ENCODE results near the gene NLN.
A peak's percentile ranks its signal among the peaks of the same experiment; 100 is the strongest.
"Not testable (repeated sequence)": the region's sequence is repeated elsewhere in the genome, so short reads cannot be mapped to it uniquely, and the experiment has no call there.

The NLN gene

DNA sequence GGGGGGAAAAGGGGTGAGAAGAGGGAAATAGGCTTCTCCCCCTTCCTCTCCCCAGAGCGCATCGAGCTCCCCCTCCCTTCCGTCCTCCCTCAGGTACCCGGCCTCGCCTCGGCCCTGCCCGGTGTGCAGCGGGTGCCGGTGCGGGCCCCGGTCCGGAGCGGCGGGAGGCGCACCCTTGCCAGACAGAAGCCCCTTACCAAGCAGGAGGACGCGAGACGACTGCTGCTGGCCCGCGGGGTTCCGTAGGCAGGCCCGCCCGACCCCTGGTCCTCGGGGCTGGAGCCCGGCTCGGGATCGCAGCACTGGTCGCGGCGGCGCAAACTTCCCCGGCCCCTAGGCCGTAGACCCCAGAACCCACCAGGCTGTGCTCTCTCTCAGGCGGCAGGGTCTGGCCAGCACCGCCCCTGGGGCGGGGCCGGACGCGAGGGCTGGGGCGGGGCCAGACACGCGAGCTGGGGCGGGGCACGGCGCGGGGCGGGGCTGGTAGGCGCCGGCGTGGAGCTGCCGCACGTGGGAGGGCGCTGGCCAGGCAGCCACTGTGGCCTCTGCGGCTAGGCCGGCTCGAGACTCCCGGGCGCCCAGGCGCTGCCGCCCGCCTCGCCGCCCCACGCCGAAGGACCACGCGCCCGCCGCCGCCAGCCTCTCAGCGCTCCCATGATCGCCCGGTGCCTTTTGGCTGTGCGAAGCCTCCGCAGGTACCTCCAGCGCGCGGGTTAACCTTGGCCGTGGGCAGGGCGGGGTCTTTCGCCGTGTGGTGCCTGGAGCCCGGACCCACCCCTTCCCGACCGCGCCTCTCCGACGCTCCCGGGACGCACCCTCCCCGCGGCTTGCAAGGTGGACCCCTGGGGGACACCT lies at the start of gene NLN, which contains the start of gene SGTB:
Gene NLN, plus strand, starts transcription at position 486 of the 855 bp plus-strand sequence. Its CDS starts 169 bp downstream, at position 655.
Gene SGTB, minus strand, starts transcription at position 390 of the 855 bp plus-strand sequence. CDS start 1,302 bp downstream, outside the sequence.
- DNase-seq (ENCODE audit: low spot score), result peak; percentile 86

DNA sequence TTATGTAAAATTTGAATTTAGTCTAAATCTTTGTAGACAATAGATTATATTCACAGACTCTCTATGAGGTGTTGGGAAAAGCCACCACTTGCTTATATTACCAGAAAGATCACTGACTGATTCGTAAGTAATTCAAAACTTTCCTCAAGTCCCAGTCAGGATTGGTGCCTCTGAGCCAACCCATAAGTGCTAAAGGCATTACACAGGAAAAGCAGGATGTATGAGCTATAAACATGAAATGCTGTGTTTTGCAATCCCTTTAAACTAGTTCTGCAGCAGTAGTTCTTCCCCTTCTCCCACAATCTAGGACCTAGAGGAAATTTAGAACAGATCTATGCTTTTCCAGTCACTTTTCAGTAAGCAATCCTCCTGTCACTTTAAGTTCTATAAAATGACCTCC lies 49.2 kb upstream of the NLN start:
- no peak for DNase-seq (ENCODE audit: low spot score)

DNA sequence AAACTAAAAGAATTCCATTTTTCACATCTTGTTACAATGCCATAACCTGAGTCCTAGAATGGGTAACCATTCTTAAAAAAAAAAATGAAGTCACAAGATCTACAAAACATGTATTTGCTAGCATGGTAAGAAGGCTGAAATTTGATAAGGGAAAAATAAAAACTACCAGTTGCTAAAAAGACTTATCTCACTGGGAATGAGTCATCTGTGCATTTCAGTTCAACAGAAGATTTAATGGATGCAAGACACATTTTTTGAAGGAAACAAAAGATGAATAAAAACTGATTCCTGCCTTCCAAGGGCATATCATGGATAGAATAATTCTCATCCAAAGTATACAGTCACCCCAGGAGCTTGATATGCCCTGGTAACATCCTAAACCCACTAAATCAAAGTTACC lies 47.3 kb upstream of the NLN start:
- DNase-seq (ENCODE audit: low spot score), result no peak

DNA sequence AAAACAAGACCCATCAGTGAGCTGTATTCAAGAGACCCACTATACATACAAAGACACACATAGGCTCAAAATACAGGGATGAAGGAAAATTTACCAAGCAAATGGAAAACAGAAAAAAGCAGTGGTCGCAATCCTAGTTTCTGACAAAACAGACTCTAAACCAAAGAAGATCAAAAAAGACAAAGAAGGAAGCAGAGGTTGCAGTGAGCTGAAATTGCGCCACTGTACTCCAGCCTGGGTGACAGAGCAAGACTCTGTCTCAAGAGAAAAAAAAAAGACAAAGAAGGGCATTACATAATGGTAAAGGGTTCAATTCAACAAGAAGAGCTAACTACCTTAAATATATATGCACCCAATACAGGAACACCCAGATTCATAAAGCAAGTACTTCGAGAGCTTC lies 45.9 kb upstream of the NLN start:
- DNase-seq (ENCODE audit: low spot score), result not testable (repeated sequence)

DNA sequence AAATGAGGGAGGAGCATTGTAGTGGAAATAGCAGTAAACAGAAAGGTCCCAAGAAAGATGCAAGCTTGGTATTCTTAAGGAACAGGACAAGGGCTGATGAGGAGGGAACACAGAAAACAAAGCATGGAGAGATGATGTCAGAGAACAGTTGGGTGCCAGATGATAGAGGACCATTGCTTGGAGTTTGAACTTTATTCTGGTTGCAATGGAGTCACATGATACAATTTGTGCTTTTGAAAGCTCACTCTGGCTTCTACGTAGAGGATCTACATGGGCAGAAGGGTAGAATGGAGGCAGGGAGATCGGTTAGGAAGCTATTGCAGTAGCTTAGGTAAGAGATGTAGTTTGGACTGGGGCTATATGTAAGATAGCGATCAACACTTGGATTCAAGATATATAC lies 39.9 kb upstream of the NLN start:
- no peak for DNase-seq (ENCODE audit: low spot score)

DNA sequence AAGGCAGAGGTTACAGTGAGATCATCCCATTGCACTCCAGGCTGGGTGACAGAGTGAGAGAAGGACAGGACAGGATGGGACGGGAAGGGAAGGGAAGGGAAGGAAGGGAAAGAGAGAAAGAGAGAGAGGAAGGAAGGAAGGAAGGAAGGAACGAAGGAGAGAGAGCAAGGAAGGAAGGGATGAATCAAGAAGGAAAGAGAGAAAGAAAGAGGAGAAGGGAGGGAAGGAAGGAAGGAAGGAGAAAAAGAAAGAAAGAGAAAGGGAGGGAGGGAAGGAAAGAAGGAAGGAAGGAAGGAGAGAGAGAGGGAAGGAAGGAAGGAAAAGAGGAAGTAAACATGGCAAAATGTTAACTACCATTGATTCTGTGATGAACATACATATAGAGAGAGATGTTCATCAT lies 28.9 kb upstream of the NLN start:
- DNase-seq (ENCODE audit: low spot score), result no peak

DNA sequence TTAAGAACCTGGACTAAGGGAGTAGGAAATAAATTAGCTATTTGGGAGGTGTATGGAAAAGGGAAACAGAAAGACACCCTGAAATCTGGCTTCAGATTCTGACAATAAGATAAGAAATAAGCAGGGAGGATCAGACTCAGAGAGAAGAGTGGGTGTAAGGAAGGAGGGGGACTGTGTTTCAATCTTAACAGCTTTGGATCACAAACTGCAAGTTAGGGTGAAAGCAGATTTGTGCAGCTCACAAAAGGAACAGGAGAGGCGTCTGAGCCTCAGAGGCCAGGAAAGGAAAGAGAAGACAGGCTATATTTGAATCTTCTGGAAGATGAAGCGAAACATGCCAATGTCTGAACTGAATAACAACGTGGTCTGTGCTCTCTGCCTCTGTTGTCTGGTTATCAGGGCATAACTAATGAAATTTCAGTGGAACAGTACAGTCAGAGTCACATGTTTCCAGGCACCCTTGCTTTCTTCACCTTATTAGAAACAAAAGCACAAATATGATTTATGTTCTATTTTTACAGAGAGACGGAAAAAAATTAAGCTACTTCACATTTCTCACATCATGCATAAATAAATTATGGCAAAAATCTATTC lies 26.7 kb upstream of the NLN start:
- DNase-seq (ENCODE audit: low spot score), result peak; percentile 74

DNA sequence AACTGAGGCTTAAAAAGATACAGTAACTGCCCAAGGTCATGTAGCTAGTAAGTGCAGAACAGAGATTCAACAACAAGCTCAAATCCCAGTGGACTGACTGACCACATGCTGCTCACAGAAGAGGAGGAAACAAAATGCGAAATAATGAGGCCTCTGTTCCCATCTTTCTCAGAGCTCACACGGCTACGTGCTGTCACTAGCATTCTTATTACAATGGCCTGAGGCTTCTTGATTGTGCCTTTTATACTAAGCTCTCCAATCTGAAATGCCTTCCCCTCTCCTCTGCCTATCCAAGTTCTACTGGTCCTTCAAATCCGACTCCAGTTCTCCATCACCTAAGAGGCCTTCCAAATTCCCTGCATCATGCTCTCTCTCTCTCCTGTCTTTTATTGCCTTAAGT lies 26.1 kb upstream of the NLN start:
- peak; percentile 77 for DNase-seq (ENCODE audit: low spot score)

DNA sequence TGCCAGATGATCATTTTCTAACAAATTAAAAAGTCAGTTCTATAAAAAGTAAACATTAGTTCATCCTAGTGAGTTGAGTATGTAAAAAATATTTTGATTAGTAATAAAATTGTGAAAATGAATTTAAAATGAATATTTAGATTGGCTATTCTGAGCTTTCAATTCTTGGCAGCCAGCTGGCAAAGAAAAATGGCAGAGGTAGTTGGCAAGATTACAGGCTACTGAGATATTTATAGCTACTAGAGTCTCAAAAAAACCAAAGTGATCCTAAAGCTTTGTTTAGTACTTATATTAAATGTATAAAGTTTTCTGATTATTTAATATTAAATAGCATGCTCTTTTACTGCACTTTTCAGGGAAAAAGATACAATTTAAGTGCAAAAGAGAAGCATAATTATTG lies 25.1 kb upstream of the NLN start:
- DNase-seq (ENCODE audit: low spot score), result no peak

DNA sequence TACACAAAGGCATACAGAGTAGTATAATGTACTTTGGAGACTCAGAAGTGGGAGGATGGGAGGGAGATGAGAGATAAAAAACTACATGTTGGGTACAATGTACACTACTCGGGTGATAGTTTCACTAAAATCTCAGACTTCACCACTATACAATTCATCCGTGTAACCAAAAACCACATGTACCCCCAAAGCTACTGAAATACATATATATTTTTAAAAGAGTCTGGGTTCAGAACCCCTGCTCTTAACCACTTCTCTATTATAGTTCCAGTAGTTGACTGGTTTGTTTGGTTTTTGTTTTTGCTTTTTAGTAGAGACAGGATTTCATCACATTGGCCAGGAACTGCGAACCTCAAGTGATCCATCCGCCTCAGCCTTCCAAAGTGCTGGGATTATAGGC lies 22.7 kb upstream of the NLN start:
- DNase-seq (ENCODE audit: low spot score), result no peak

DNA sequence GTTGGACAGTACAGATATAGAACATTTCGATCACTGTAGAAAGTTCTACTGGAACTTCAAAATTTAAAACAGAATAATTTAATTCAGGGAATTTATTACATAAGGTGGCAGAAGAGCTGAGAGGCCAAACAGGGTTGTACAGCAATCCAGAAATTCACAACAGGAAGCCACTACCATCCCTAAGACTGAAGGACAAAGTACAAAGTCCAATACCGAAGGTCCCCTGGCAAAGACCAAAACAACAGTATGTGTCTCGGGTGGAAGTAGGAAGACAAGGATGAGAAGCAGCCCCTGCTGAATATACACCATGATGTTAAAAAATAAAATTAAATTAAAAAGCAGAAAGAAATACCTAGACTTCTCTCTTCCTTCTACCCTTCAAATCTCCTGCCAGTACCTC lies 20.0 kb upstream of the NLN start:
- no peak for DNase-seq (ENCODE audit: low spot score)

DNA sequence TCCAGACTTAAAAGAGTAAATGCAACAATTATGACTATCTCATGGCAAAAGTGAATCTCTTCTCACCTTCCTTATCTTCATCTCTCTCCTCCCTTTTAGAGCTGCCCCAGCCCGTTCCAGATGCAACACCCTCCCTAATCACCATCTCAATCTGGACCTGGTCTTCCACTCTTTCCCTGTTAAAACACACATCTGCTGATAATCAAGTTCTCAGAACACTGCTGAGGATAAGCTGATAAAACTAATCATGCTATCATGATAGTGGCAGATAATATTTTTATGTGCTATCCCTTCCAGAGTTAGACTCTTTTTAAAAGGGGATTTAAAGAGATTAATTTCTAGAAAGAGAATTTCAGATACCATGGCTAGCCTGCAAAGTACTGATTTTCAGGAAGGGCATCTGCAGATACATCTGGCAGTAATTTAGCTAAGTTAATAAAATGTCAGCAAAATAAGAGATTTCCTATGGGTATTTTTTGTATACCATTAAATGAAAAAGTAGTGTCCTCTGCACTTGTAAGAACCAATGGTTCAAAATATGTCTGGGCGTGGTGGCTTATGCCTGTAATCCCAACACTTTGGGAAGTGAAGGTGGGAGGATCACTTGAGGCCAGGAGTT lies 17.3 kb upstream of the NLN start:
- no peak for DNase-seq (ENCODE audit: low spot score)

DNA sequence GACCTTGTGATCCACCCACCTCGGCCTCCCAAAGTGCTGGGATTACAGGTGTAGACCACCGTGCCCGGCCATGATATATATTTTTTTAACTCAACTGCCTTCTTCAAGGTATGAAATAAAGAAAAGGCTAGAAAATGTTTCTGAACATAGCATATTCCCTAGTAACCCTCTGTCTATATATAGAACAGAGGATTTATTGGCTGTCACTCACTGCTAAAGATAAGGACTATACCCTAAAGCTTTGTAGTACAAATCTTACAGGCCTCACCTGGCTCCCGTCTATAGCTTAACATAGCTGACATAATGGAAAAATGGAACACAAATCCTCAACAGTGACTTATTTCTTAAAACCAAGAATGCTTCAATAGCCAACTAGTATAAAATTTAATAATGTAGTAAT lies 14.3 kb upstream of the NLN start:
- no peak for DNase-seq (ENCODE audit: low spot score)

DNA sequence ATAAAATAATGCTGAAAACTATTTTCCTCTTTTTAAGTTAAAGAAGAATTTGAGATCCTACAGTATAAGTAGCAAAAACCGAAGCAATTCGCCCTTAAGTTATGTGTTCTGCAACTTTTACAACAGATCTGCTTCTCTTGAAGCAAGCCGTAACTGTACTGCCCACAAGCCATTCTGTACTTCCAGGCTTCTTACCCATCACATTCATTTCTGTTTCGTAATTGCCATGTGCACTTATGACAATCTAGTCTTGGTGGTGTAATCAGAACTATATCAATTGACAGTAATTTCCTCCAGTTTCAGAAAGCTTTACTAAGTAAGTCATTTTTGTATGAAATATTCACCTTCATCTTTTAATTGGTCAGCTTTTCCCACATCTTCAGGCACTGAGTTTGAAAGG lies 13.9 kb upstream of the NLN start:
- DNase-seq (ENCODE audit: low spot score), result no peak

DNA sequence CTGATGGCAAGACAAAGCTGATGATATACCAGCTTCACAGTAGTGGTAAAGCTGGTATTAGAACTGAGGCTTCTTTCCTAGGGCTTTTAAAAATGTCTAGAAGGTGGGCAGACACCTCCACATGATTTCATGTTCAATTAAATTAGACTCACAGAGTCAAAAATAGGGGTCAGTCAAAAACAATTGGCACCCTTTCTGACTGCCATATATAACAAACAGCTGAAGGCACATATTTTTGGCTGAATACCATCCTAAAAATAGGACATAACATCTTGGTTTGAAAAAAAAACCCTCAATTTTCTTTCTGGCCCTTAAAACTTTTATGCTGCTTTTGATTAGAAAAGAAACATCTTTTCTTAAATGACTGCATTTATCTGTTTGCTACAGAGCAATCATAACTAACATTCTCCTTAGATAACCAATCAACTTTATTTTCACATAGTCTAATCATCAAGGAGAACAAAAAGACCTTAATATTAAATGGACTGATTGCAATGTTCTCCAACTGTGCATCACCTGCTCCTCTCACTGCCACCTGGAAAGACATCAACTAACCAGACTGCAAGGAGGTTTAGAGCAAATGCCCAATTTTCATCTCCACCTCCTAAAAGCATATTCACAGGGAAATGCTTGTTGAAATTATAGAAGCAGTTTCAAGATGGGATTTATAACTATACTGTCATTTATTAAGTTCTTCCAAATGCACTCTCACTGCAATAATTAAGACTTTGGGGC lies 3.3 kb upstream of the NLN start:
- DNase-seq (ENCODE audit: low spot score), result no peak

DNA sequence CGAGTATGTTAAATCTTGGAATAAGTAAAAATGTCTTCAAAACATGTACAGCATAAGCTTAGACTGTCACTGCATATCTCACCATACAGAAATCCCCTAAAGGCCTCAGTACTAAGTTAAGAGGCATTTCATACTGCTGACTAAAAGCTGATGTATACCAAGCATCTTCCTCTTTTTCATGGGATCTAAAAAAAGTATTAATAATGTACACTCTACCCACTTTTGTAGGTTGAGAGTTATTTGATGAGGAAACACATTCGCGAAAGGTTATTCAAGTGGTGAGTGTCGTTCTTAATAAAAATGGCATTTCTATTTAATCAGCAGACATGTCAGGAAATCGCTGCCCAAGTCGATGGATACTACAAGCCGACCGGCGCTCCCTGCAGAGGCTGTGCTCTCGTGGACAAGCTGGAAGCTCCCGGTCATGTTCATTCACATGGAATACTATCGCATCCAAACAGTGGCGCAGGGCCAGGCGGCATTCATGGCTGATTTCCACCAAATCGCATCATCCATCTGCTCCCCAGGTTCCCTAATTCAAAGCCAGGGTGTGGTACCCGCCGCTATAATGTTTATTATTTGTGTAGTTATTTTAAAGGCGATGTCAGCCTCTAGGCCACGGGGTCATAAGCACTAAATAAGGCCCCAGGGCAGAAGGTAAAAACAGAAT lies 820 bp upstream of the NLN start:
- peak; percentile 50 for DNase-seq (ENCODE audit: low spot score)

DNA sequence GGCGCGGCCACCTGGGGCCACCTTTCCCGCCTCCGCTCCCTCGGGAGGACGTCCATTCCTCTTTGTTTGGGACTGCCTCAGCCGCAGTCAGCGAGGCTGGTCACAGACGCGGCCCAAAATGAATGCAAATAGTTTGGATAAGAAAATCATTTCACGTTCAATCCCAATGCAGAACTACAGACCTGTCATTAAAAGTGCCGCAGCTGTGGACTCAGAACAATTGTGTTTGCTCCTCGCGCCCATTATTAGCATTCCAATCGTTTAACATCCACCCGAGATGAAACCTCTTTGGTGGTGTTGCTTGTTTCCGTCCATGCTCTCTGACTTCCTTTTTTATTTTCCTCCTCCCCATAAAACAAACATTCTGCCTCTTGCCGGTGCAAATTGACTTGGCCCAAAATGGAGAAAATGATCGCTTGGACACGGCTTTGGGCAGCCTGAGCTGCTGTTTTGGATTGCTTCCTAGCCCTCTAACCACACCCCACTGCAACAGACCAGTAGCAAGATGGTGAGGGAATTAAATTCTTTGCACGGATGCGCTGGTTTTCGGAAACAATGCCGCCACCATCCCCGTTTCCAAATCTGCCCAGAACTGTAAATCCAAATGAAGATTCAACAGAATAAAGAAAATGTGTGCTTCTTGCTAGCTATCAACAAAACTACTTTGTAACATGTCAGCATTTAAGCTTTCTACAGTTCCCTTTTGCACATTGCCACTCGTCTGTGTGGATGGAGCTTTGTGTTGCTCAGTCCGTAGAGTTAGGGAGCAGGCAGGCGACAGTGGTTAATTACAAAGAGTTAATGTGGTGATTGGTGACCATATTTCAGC lies 784 bp downstream of the NLN start:
- DNase-seq (ENCODE audit: low spot score), result peak; percentile 46

DNA sequence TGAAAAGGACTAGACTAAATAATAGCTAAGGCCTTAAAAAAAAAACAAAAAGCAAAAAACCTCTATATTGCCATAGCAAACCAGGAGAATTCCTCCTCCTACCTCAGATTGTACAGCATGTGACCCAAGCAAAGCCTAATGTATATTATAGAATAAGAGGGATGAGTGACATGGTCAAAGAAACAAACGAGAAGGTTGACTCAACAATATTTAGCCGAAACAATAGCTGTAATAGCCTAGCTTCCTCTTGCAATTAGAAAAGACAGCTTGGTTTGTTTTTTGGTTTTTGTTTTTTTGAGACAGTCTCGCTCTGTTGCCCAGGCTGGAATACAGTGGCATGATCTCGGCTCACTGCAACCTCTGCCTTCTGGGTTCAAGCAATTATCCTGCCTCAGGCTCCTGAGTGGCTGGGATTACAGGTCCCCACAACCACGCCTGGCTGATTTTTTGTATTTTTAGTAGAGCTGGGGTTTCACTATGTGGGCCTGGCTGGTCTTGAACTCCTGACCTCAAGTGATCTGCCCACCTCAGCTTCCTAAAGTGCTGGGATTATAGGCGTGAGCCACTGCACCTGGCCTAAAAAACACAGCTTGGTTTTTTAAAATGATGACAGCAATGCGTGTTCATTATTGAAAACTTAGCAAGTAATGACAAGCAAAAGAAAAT lies 5.6 kb downstream of the NLN start:
- DNase-seq (ENCODE audit: low spot score), result no peak

DNA sequence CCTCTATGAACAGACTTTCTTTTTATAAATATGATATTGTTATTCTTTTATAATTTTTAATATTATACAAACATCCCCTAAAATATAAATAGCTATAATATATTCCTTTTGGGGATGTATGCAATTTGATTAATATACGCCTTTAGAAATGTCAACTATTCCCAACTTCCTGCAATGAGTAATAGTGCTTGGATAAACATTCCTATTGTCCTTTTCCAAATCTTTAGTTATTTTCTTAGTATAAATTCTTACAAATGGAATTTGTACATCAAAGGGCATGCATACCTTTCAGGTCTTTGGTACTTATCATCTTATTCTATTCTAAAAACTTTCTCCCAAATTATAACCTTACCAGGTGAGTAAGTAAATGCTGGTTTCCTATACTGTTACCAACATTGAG lies 6.2 kb downstream of the NLN start:
- DNase-seq (ENCODE audit: low spot score), result no peak

DNA sequence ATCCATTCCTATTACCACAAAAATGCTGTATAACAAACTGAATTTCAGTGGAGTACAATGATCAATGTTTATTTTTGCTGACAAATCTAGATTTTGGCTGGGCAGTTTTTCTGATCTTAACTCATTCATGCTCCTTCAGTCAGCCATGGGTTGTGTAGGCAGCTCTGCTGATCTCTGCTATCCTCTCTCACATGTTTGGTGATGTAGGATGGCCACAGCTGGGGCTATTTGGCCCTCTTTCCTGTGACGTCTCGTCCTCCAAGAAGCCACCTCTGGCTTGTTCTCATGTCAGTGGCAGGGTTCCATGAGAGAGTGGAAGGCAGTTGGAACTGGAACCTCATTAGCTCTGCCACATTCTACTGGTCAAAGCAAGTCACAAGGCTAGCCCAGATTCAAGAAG lies 8.9 kb downstream of the NLN start:
- DNase-seq (ENCODE audit: low spot score), result no peak
